OCI-LY3 (cell line): ENCODE data around the gene MVK.

Source experiments
- H2AFZ ChIP-seq: fragments of 200-600, 300-600 bp; shearing (Covaris generic); 2 replicates; pipeline ENCODE4 v1.6.0; 2014; ENCODE audit warnings: antibody characterized with exemption, low read depth, low read length
- H3K27ac ChIP-seq: fragments of 200-600, 300-600 bp; sonication (generic); 2 replicates; pipeline ENCODE4 v1.5.1; 2014; ENCODE audit warnings: mild to moderate bottlenecking, low read length, moderate library complexity, mixed read lengths
- H3K27me3 ChIP-seq: fragments of 200-600, 300-600 bp; sonication (generic); 2 replicates; pipeline ENCODE4 v1.6.1; 2014; ENCODE audit warnings: low read depth, low read length, mixed read lengths
- H3K36me3 ChIP-seq: fragments of 200-600, 300-600 bp; sonication (generic); replicated peaks from 2 replicates; pipeline ENCODE3; 2014; ENCODE audit warnings: low read depth, low read length, mixed read lengths
- H3K4me1 ChIP-seq: fragments of 300-600, 200-600 bp; sonication (generic); 2 replicates; pipeline ENCODE4 v1.6.1; 2014; ENCODE audit warnings: low read length, mixed read lengths
- H3K4me2 ChIP-seq: fragments of 200-600, 300-600 bp; sonication (generic); 2 replicates; pipeline ENCODE4 v1.6.1; 2014; ENCODE audit warnings: low read length, mixed read lengths
- H3K4me3 ChIP-seq: fragments of 300-600, 200-600 bp; sonication (generic); 2 replicates; pipeline ENCODE4 v1.5.1; 2014; ENCODE audit warnings: antibody characterized with exemption, mild to moderate bottlenecking, low read length, moderate library complexity
- H3K79me2 ChIP-seq: fragments of 300-600, 200-600 bp; shearing (Covaris generic); 2 replicates; pipeline ENCODE4 v1.6.1; 2014; ENCODE audit warnings: mild to moderate bottlenecking, low read length, mixed read lengths
- H3K9ac ChIP-seq: fragments of 300-600, 200-600 bp; shearing (Covaris generic); 2 replicates; pipeline ENCODE4 v1.6.0; 2014; ENCODE audit warnings: mild to moderate bottlenecking, low read length, moderate library complexity
- H3K9me3 ChIP-seq: fragments of 200-600, 300-600 bp; shearing (Covaris generic); 2 replicates; pipeline ENCODE4 v1.6.1; 2014; ENCODE audit warnings: low read length, mixed read lengths; ENCODE audit not compliant: insufficient read depth
- H4K20me1 ChIP-seq: fragments of 200-600, 300-600 bp; sonication (generic); 2 replicates; pipeline ENCODE4 v1.6.1; 2016; ENCODE audit warnings: low read length, mixed read lengths; ENCODE audit not compliant: insufficient read depth
- CTCF ChIP-seq: fragments of 200-600, 300-600 bp; sonication (generic); IDR thresholded peaks from 2 replicates; pipeline ENCODE4 v1.5.1; 2014; ENCODE audit warnings: antibody characterized with exemption, low read length, low read depth
- EZH2phosphoT487 ChIP-seq: fragments of 200-600 bp; shearing (Covaris generic); IDR thresholded peaks from 2 replicates; pipeline ENCODE4 v1.6.1; 2018; ENCODE audit warnings: antibody characterized with exemption, mixed run types, low read depth

The MVK gene

GRCh38 chr12:109557805-109558204 is 15.8 kb upstream of the MVK start:
- H3K4me2 ChIP-seq = no peak overlapping the region
- H3K4me3 ChIP-seq = no peak overlapping the region
- H4K20me1 ChIP-seq = no peaks in the 10 kb centered on the region
- H3K27ac ChIP-seq = no peak overlapping the region
- TF ChIP-seq EZH2phosphoT487 (no peak), CTCF (no peak)
- H3K36me3 ChIP-seq = peaks cover 11% of the 10 kb centered on the region
- no peak overlapping the region for H2AFZ ChIP-seq
- no peaks in the 10 kb centered on the region for H3K4me1 ChIP-seq
- H3K9me3 ChIP-seq = peaks cover 5% of the 10 kb centered on the region
- no peaks in the 10 kb centered on the region for H3K27me3 ChIP-seq
- no peak overlapping the region for H3K9ac ChIP-seq
- H3K79me2 ChIP-seq = no peaks in the 10 kb centered on the region

- peaks cover 5% of the 10 kb centered on the region for H3K9me3 ChIP-seq
- no peak overlapping the region for H3K27ac ChIP-seq
- no peak overlapping the region for H3K4me2 ChIP-seq
- H4K20me1 ChIP-seq = no peaks in the 10 kb centered on the region
- no peak overlapping the region for H2AFZ ChIP-seq
- H3K4me3 ChIP-seq = no peak overlapping the region
- H3K36me3 ChIP-seq = peaks cover 19% of the 10 kb centered on the region
- no peaks in the 10 kb centered on the region for H3K79me2 ChIP-seq
- no peaks in the 10 kb centered on the region for H3K27me3 ChIP-seq
- no peak overlapping the region for H3K9ac ChIP-seq
- no peaks in the 10 kb centered on the region for H3K4me1 ChIP-seq
- TF ChIP-seq CTCF = no peak
Observed at GRCh38 chr12:109558374-109559199, 15.0 kb upstream of the MVK start.

- Histone ChIP-seq H3K4me1 (no peaks in the 10 kb centered on the region), H3K79me2 (no peaks in the 10 kb centered on the region), H3K27ac (no peak overlapping the region), H3K9ac (no peak overlapping the region), H3K4me3 (no peak overlapping the region), H3K4me2 (no peak overlapping the region), H3K36me3 (peaks cover 24% of the 10 kb centered on the region), H3K27me3 (no peaks in the 10 kb centered on the region), H3K9me3 (peaks cover 5% of the 10 kb centered on the region), H4K20me1 (no peaks in the 10 kb centered on the region), H2AFZ (no peak overlapping the region)
- TF ChIP-seq EZH2phosphoT487 = no peak
- no peak for TF ChIP-seq CTCF
Observed at GRCh38 chr12:109559200-109559505, 14.4 kb upstream of the MVK start.

GRCh38 chr12:109559601-109560000 is 14.0 kb upstream of the MVK start:
- Histone ChIP-seq H3K27ac (no peak overlapping the region), H3K36me3 (peaks cover 26% of the 10 kb centered on the region), H3K4me3 (no peak overlapping the region), H3K79me2 (no peaks in the 10 kb centered on the region), H3K9me3 (peaks cover 5% of the 10 kb centered on the region), H3K9ac (no peak overlapping the region), H3K27me3 (no peaks in the 10 kb centered on the region), H2AFZ (no peak overlapping the region), H3K4me1 (no peaks in the 10 kb centered on the region), H4K20me1 (no peaks in the 10 kb centered on the region), H3K4me2 (no peak overlapping the region)
- no peak for TF ChIP-seq CTCF
- no peak for TF ChIP-seq EZH2phosphoT487
